HepG2 (cell line): ENCODE results near the gene SDK1. TPM values are rescaled to one million over a fixed set of nuclear protein-coding genes. Genes with fewer than 3 reads are reported as not detected.

ENCODE experiments used
- ATAC-seq: fragments of 200-7000 bp; cut with Tn5 transposase; 3 replicates; pipeline ENCODE4 v1.9.1; 2020; ENCODE audit warnings: mild to moderate bottlenecking, moderate library complexity
- BruUV-seq: library from RNA; stranded (reverse); fragments of 400-500 nt; replicated peaks from 2 replicates; lab custom pipeline; 2021; lab: Mats Ljungman, UMichigan
- CTCF ChIA-PET: fragments of 300-600 bp; formaldehyde crosslinking; extraction: SDS; loops from one replicate; lab custom pipeline; 2021; ENCODE audit warnings: low total read pairs, inconsistent platforms, low intra/inter-chr PET ratio; lab: Yijun Ruan, JAX
- POLR2A ChIA-PET: fragments of 350-600 bp; sonication (Branson Sonifier 250); formaldehyde crosslinking; loops from one replicate; lab custom pipeline; 2020; ENCODE audit warnings: antibody characterized with exemption, inconsistent platforms; lab: Yijun Ruan, JAX
- DNase-seq: peaks from one replicate; pipeline ENCODE4 v3.0.0-alpha.2; 2015; ENCODE audit warnings: low spot score
- FAIRE-seq: peaks from 3 replicates; lab custom pipeline; 2011; peaks lifted over from hg19 to GRCh38; lab: Jason Lieb, UNC
- H2AFZ ChIP-seq: one replicate; pipeline ENCODE4 v1.6.1; 2011; ENCODE audit warnings: low read length, inconsistent platforms
- H3K27ac ChIP-seq: fragments of 300-600 bp; 3 replicates; pipeline ENCODE4 v1.8.0; 2011; ENCODE audit warnings: mixed run types, mild to moderate bottlenecking, mixed read lengths, low read length, inconsistent platforms; ENCODE audit not compliant: insufficient read depth; ENCODE audit errors: extremely low read length
- H3K27me3 ChIP-seq, 2 experiments: fragments of 200-600 bp in 1 of 2; 2 replicates in 1 of 2; 3 replicates in 1 of 2; pipeline versions ENCODE4 v1.6.0 to v1.8.0; 2011; ENCODE audit warnings: low read length in 2 of 2, mild to moderate bottlenecking in 2 of 2, moderate library complexity in 2 of 2, inconsistent platforms in 1 of 2; ENCODE audit not compliant: insufficient read depth in 2 of 2, control insufficient read depth in 1 of 2
- H3K36me3 ChIP-seq, 2 experiments: fragments of 200-600 bp in 1 of 2; replicated peaks in 1 of 2; 2 replicates in 1 of 2; 3 replicates in 1 of 2; pipeline versions ENCODE4 v1.5.1 to v1.8.0; 2011; ENCODE audit warnings: low read length in 2 of 2, inconsistent platforms in 1 of 2; ENCODE audit not compliant: insufficient read depth in 2 of 2, control insufficient read depth in 1 of 2
- H3K4me1 ChIP-seq: 2 replicates; pipeline ENCODE4 v1.5.1; 2012; ENCODE audit warnings: low read length, inconsistent platforms; ENCODE audit not compliant: insufficient read depth
- H3K4me2 ChIP-seq: 2 replicates; pipeline ENCODE4 v1.6.0; 2011; ENCODE audit warnings: low read depth, low read length, inconsistent platforms
- H3K4me3 ChIP-seq, 3 experiments: fragments of 200-600 bp in 1 of 3; sonication (generic), shearing (Covaris generic) in 1 of 3; replicated peaks in 1 of 3; 2 replicates each; pipeline ENCODE4 v1.5.1; 2011 to 2016; ENCODE audit warnings: low read length in 3 of 3, inconsistent platforms in 2 of 3, low read depth in 2 of 3, mild to moderate bottlenecking in 2 of 3, control low read depth in 1 of 3, mixed read lengths in 1 of 3; ENCODE audit not compliant: insufficient read depth in 1 of 3
- H3K79me2 ChIP-seq: one replicate; pipeline ENCODE4 v1.6.1; 2011; ENCODE audit warnings: low read length, inconsistent platforms; ENCODE audit not compliant: insufficient read depth
- H3K9ac ChIP-seq: 2 replicates; pipeline ENCODE4 v1.6.0; 2011; ENCODE audit warnings: mild to moderate bottlenecking, low read depth, low read length, inconsistent platforms; ENCODE audit not compliant: insufficient read depth
- H3K9me3 ChIP-seq: 2 replicates; pipeline ENCODE4 v1.5.1; 2012; ENCODE audit warnings: mild to moderate bottlenecking, low read length
- H4K20me1 ChIP-seq: 2 replicates; pipeline ENCODE4 v1.6.0; 2011; ENCODE audit warnings: inconsistent platforms, mild to moderate bottlenecking, low read length, moderate library complexity; ENCODE audit not compliant: insufficient read depth
- ATF7-NPFF ChIP-seq: sonication (generic); formaldehyde crosslinking; IDR thresholded peaks from 2 replicates; pipeline ENCODE4 v1.8.1; 2023; ENCODE audit warnings: mild to moderate bottlenecking, low read depth, missing genetic modification reagents, moderate library complexity
- CC2D1A ChIP-seq: sonication (generic); formaldehyde crosslinking; IDR thresholded peaks from 2 replicates; pipeline ENCODE4 v1.8.1; 2023; ENCODE audit warnings: mild to moderate bottlenecking, missing genetic modification reagents
- FOXA1 ChIP-seq, 2 experiments: fragments of 450-650 bp in 1 of 2; sonication (generic) in 1 of 2; formaldehyde crosslinking in 1 of 2; IDR thresholded peaks; 2 replicates each; pipeline versions ENCODE4 v1.4.0 to v1.6.1; 2016 to 2020; ENCODE audit warnings: missing genetic modification reagents in 1 of 2
- FOXO1 ChIP-seq: sonication (generic); formaldehyde crosslinking; IDR thresholded peaks from 2 replicates; pipeline ENCODE4 v1.4.0; 2020; ENCODE audit warnings: missing genetic modification reagents
- FOXO4 ChIP-seq: sonication (generic); formaldehyde crosslinking; conservative IDR thresholded peaks from 2 replicates; pipeline ENCODE4 v1.8.1; 2023; ENCODE audit warnings: missing genetic modification reagents
- KLF15 ChIP-seq: sonication (generic); formaldehyde crosslinking; IDR thresholded peaks from 2 replicates; pipeline ENCODE4 v1.8.1; 2023; ENCODE audit warnings: borderline replicate concordance, mild to moderate bottlenecking, inconsistent platforms, missing genetic modification reagents, mixed read lengths
- MTERF4 ChIP-seq: sonication (generic); formaldehyde crosslinking; IDR thresholded peaks from 2 replicates; pipeline ENCODE4 v1.8.0; 2023; ENCODE audit warnings: mild to moderate bottlenecking, missing genetic modification reagents
- RBFOX2 ChIP-seq: fragments of 200-400 bp; formaldehyde crosslinking; IDR thresholded peaks from 2 replicates; pipeline ENCODE4 v1.6.1; 2017; ENCODE audit warnings: low read depth, mild to moderate bottlenecking, low read length
- RNF2 ChIP-seq: fragments of 450-650 bp; conservative IDR thresholded peaks from 2 replicates; pipeline ENCODE4 v1.6.1; 2016; ENCODE audit warnings: low read depth
- SMARCC2 ChIP-seq: fragments of 450-650 bp; IDR thresholded peaks from 2 replicates; pipeline ENCODE4 v1.6.1; 2017; ENCODE audit warnings: antibody characterized with exemption, mild to moderate bottlenecking
- YEATS4 ChIP-seq: sonication (generic); formaldehyde crosslinking; IDR thresholded peaks from 2 replicates; pipeline ENCODE4 v1.4.0; 2020; ENCODE audit warnings: missing genetic modification reagents, borderline replicate concordance
- ZBTB14 ChIP-seq: sonication (generic); formaldehyde crosslinking; IDR thresholded peaks from 2 replicates; pipeline ENCODE4 v1.4.0; 2020; ENCODE audit warnings: missing genetic modification reagents
- ZNF207 ChIP-seq: fragments of 450-650 bp; IDR thresholded peaks from 2 replicates; pipeline ENCODE4 v1.6.1; 2016; ENCODE audit warnings: antibody characterized with exemption, borderline replicate concordance
- ZNF260 ChIP-seq: sonication (generic); formaldehyde crosslinking; IDR thresholded peaks from 2 replicates; pipeline ENCODE4 v1.4.0; 2020; ENCODE audit warnings: missing genetic modification reagents, low read depth, mild to moderate bottlenecking, borderline replicate concordance
- ZSCAN29 ChIP-seq: sonication (generic); formaldehyde crosslinking; conservative IDR thresholded peaks from 2 replicates; pipeline ENCODE4 v1.4.0; 2020; ENCODE audit warnings: mild to moderate bottlenecking, missing genetic modification reagents
- WGBS: methylation state at CpG from one replicate; pipeline ENCODE4 v1.1.6; 2017; ENCODE audit warnings: low lambda C conversion rate; 5-methylcytosine and 5-hydroxymethylcytosine counted together
- in situ Hi-C: cut with HindIII; loops from 2 replicates; pipeline ENCODE4 v1.10.0; 2017; ENCODE audit warnings: low pct_unique_long_range_greater_than_20kb; ENCODE audit not compliant: extremely low pct_ligation_motif_present
- intact Hi-C: fragments of 100-400 bp; cut with micrococcal nuclease; formaldehyde crosslinking; loops from one replicate; pipeline ENCODE4 v1.10.0; 2022; ENCODE audit not compliant: unreplicated experiment
- polyA plus RNA-seq, 8 experiments: library from polyadenylated mRNA; depleted of rRNA in 3 of 8; stranded (reverse) in 7 of 8; unstranded in 1 of 8; fragments of >200 nt; fragmentation: Illumina TruSeq in 4 of 8; extraction: Trizol in 4 of 8; gene quantifications; 2 replicates each; pipeline versions ENCODE4 v1.2.1 to v1.2.3, GENCODE V29; 2011 to 2016; ENCODE audit warnings: low read depth in 4 of 8, missing spikeins in 1 of 8, mixed read lengths in 1 of 8; ENCODE audit not compliant: insufficient read depth in 1 of 8
- total RNA-seq, 5 experiments: library from RNA; depleted of rRNA; stranded (reverse); fragments of >200 nt; fragmentation: Illumina TruSeq; extraction: Trizol; gene quantifications; 2 replicates each; pipeline ENCODE4 v1.2.3, GENCODE V29; 2016; ENCODE audit warnings: low read depth in 1 of 5

The SDK1 gene
- total and polyA plus RNA-seq, 2 of the 13 experiments (the other 11 are each of a cell fraction or from before 2014, with no cell fraction given) = 0.35 to 2.4 TPM

GRCh38 chr7:3725155-3726059, 424.4 kb downstream of the SDK1 start:
- H3K4me2 ChIP-seq = no peak overlapping the region
- TF ChIP-seq ATF7-NPFF (no peak), ZNF207 (no peak), RNF2 (no peak), FOXA1 (IDR thresholded peaks at IDR 0.05) (no peak), FOXA1 (CRISPR knock-in tag; IDR thresholded peaks at IDR 0.05) (no peak), ZSCAN29 (CRISPR knock-in tag) (no peak), KLF15 (CRISPR knock-in tag) (no peak), SMARCC2 (no peak)
- no peak for ATAC-seq
- DNase-seq = no peak
- H2AFZ ChIP-seq = no peak overlapping the region
- no peaks in the 10 kb centered on the region for H4K20me1 ChIP-seq
- H3K79me2 ChIP-seq = no peaks in the 10 kb centered on the region
- H3K4me3 ChIP-seq = no peak overlapping the region
- FAIRE-seq = no peak
- no peaks in the 10 kb centered on the region for H3K27me3 ChIP-seq
- WGBS = 91% methylated on average over 12 of the region's 12 CpGs
- no peaks in the 10 kb centered on the region for H3K4me1 ChIP-seq
- H3K27ac ChIP-seq = no peak overlapping the region
- in situ Hi-C loops = no loop called here
- POLR2A ChIA-PET = no interaction called here
- H3K9me3 ChIP-seq = no peaks in the 10 kb centered on the region
- H3K9ac ChIP-seq = no peak overlapping the region
- no TSS peak for BruUV-seq
- CTCF ChIA-PET = no interaction called here
- intact Hi-C loops = no loop called here
- H3K36me3 ChIP-seq = no peaks in the 10 kb centered on the region

- no peak overlapping the region for H3K4me3 ChIP-seq
- H4K20me1 ChIP-seq = no peaks in the 10 kb centered on the region
- H3K36me3 ChIP-seq = no peaks in the 10 kb centered on the region
- H3K27me3 ChIP-seq = no peaks in the 10 kb centered on the region
- ATAC-seq = no peak
- in situ Hi-C loops = no loop called here
- FAIRE-seq = no peak
- no peaks in the 10 kb centered on the region for H3K9me3 ChIP-seq
- H3K9ac ChIP-seq = no peak overlapping the region
- H3K4me2 ChIP-seq = no peak overlapping the region
- POLR2A ChIA-PET = no interaction called here
- CTCF ChIA-PET = no interaction called here
- BruUV-seq = no TSS peak
- WGBS = 92% methylated on average over 3 of the region's 3 CpGs
- DNase-seq = no peak
- intact Hi-C loops = no loop called here
- H3K4me1 ChIP-seq = no peaks in the 10 kb centered on the region
- H3K79me2 ChIP-seq = no peaks in the 10 kb centered on the region
- no peak overlapping the region for H2AFZ ChIP-seq
- no peak overlapping the region for H3K27ac ChIP-seq
- TF ChIP-seq ZNF260 = no peak
- no peak for TF ChIP-seq YEATS4 (CRISPR knock-in tag)
- TF ChIP-seq FOXO4 (CRISPR knock-in tag) = no peak
- no peak for TF ChIP-seq FOXO1 (CRISPR knock-in tag)
- no peak for TF ChIP-seq RBFOX2
- TF ChIP-seq CC2D1A (CRISPR knock-in tag) = no peak
- no peak for TF ChIP-seq ZBTB14 (CRISPR knock-in tag)
- no peak for TF ChIP-seq MTERF4 (CRISPR knock-in tag)
Observed at GRCh38 chr7:3730276-3730675, 429.2 kb downstream of the SDK1 start.
